ENCODE measurements around the gene PCSK5. TPM values are rescaled to one million over a fixed set of nuclear protein-coding genes. Genes with fewer than 3 reads are reported as not detected.
"Not testable (repeated sequence)": the region's sequence is repeated elsewhere in the genome, so short reads cannot be mapped to it uniquely, and the experiment has no call there.

Gene PCSK5
- total RNA-seq, 1 donor from 2014 or later: 25.5 TPM

DNA sequence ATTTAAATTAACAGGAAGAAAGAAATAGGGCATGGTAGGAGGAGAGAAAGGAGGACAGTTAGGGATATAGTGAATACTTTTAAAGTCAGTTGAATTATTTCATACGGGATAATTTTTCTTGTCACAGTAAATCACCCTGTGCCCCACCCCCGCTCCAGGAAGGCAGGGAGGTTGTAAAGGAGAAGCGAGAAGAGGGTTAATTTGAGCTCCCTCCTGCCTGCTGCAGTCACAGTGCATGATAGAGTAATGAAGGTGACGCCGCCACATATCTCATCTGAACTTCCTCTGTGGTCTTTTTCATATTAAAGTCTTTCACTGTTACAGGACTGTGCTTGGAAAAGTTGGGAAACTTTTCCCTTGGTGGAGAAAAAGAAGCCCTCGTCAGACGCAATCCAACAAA lies 896 bp upstream of the PCSK5 start:
- no peak for DNase-seq (ENCODE audit: extremely low read depth, low read depth, low spot score)

DNA sequence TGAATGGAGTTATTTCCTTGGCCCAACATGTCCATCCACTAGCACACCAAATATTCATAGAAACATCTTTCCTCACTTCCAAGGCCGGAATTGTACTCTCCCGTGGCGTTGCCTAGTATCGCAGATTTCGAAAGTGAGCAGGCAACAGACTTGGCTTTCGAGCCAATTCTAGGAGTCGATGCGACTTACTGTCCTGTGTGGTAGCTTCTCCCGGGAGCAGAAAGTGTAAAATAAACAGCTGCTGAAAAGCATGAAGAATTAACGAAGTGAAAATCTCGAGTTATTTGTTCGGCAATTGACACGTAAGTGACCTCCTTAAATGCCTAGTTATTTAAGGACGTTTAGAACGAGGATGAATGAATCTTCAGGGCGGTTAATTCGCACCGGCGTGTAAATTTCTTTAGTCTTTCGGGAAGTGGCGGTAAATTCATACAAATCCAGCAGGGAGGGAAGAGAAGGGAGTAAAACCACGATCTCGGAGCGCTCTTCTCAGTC lies 449 bp upstream of the PCSK5 start:
- no peak for DNase-seq (ENCODE audit: extremely low read depth, low read depth, low spot score)

DNA sequence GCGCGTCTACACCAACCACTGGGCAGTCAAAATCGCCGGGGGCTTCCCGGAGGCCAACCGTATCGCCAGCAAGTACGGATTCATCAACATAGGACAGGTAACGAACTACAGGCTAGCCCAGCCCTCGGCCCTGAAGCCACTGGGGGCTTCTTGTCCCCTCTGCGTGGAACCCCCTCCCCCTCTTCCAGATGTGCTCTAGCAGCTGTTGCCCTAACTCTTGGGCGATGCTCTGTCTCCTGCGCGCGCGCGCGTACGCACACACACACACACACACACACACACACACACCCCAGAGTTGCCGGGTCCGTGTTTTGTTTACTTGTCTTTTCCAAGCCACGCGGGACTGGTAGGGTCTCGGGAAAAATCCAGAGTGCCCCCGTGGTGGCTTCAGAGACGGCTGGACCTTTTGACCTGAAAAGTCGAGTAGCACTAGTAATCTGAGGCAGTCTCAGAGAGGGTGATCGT lies 836 bp downstream of the PCSK5 start:
- no peak for DNase-seq (ENCODE audit: extremely low read depth, low read depth, low spot score)

DNA sequence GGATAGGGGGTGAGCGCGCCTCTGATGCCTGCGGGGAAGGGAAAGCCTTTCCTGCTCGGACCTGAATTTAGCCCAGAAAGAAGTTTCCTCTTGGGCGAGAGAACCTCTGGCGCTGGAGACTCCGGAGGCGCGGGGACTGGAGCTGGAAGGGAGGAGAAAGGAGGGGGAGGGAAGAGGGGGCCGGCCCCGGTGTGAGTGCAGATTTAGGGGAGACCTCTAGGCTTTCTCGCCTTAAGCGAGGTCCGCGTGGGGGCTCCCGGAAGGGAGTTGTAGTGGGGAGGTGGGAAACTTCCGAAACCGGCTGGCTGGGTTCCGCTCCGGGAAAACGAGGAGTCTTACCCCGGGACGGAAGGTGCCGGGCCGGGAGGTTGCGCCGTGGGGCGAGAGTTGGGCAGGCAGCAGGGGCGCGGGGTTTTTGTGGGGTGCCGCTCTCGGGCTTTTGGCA lies 1.3 kb downstream of the PCSK5 start:
- no peak for DNase-seq (ENCODE audit: extremely low read depth, low read depth, low spot score)

DNA sequence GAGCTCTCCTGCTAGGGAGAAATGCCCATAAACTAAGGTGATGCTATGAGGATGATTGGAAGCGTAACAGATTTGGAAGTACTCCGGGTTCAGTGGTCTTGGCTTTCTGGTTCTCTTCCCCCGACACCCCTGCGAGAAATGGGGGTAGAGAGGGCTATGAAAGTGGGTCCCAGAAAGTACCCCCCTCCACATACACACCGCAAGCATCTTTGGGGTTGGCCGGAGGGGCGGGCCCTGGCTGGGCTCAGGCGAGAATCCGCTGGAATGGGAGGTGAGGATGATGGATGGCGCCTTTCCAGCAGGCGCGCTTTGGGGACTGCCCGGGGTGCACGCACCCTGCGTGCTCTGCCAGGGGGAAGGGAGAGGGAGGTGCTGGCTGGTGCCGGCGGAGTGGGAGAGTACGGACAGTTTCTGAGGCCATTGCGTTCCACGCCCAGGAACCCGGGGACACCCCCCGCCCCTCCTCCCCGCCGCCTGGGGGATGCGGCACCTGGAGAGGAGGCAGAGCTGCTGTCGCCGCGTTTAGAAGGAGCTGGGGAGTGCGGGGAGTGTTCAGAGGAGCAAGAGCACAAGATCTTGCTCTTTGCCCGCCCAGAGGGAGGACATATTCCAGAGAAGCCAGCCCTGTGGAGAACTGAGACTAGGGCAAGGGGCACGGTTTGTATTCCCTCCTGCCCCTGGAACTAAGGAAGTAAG lies 1.9 kb downstream of the PCSK5 start:
- DNase-seq (ENCODE audit: extremely low read depth, low read depth, low spot score): no peak

DNA sequence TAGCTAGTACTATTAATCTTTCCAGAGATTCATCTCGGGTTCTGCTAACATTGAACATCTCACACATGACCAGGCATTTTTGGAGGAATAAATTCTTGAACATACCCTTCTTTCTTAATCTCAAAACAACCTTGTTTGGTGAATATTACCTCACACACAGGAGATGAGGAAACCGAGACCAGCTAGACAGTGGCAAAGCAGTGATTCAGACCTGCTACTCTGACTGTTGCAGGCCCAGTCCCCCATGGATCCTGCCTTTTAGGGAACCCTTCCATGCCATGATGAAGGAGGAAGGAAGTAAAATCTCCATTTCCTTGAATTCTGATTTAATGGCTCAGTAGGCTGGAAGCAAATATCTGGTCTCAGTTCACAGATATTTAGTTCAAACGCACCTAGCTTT lies 2.6 kb downstream of the PCSK5 start:
- no peak for DNase-seq (ENCODE audit: extremely low read depth, low read depth, low spot score)

DNA sequence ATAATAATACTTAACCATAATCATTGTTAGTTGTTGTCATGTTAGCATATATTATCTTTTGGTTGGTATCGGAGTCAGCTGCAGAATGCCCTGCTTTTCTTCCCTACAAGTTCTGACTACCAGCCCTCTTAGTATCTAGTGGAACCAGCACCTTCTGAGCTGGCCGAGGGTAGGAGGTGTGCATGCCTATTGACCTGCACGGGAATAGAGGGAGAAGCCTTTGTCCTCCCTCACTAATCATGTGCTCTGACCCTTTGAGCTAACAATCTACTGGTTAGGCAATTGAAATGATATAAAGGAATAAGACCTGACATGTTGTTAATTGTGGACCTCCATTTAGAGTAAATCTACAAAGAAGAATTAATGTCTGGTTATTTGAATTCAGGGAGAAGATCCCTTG lies 4.1 kb downstream of the PCSK5 start:
- no peak for DNase-seq (ENCODE audit: extremely low read depth, low read depth, low spot score)

DNA sequence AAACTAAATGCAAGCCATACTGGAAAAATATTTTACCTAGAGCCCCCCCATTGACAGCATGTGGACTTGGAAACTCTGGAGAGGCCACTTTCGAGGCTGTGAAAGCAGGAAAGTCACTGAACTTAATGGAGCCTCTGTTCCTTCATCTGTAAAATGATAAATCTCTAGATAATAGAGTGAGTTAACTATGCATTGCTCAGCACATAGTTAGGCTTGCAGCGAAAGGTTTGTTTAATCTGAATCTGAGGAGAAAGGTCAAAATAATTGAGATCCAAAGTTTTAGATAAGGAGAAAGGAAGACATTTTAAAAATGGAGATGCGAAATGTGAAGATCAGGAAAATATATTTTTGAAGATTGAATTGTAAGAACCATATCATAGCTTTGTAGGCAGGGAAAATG lies 4.6 kb downstream of the PCSK5 start:
- DNase-seq (ENCODE audit: extremely low read depth, low read depth, low spot score): no peak

DNA sequence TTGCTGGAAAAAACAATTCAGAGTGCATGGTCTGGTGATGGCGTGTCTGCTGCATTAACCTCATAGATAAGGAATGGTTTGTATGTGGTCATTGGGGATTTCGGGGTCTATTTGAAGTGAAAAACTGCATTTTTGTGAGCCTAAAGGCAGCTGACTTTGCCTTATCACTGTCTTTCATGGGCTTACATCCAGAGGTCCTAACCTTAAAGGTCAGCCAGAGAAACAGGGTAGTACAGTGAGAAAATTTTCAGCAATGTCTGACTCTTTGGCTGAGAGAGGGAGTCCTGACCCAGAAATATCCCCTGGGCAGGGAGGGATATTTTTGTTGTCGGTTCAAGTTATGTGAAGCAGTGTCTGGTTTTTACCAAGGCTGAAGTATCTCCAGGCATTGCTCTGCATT lies 5.7 kb downstream of the PCSK5 start:
- no peak for DNase-seq (ENCODE audit: extremely low read depth, low read depth, low spot score)

DNA sequence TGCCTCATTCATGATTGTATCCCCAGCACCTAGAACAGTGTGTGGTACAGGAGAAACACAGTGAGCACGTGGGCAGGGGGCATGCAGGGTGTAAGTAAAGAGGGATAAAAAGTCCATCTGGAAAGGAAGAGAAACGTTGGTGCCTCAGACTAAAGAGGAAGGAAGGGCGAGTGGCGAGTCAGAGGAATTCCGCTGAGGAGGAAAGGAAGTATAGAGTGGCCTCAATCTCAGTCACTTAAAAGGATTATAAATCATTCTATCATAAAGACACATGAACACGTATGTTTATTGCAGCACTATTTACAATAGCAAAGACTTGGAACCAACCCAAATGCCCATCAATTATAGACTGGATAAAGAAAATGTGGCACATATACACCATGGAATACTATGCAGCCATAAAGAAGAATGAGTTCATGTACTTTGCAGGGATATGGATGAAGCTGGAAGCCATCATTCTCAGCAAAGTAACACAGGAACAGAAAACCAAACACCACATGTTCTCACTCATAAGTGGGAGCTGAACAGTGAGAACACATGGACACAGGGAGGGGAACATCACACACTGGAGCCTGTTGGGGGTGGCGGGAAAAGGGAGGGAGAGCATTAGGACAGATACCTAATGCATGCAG lies 10.5 kb downstream of the PCSK5 start:
- not testable (repeated sequence) for DNase-seq (ENCODE audit: extremely low read depth, low read depth, low spot score)

DNA sequence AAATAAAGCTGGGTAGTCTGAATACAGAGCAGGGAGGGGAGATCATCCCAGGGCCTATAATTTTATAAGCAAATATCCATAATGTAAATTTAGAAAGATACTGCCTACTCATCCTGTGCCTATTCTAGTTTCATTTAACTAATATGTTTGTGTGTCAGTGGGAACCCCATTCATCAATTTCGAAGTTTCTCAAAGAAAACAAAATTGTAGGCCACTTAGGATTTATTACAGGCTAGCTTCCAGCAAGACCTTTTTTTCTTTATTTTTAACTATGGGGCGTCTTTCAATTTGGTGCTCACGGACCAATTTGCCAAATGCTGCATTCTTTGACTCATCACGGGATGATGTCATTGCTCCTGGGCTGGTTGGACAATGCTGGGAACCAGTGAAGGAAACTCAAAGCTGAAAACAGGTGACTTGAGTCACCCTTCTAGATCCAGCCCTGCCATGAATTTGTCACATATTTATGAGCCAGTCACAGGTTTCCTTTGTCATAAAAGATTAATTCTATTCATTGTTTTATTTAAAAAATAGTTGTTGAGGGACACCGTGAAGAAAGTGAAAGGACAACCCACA lies 13.4 kb downstream of the PCSK5 start:
- DNase-seq (ENCODE audit: extremely low read depth, low read depth, low spot score): peak; percentile 92

DNA sequence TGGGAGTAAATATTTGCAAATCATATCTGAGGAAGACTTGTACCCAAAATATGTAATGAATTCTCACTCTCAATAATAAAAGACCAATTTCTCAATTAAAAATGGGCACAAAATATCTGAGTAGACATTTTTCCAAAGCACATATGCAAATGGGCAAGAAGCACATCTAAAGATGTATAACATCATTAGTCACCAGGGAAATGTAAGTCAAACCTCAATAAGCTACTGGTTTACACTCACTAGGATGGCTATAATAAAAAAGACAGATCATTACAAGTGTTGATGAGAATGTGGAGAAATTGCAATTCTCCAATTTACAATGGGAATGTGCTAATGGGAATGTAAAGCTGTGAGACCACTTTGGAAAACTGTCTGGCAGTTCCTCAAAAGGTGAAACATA lies 13.9 kb downstream of the PCSK5 start:
- no peak for DNase-seq (ENCODE audit: extremely low read depth, low read depth, low spot score)

DNA sequence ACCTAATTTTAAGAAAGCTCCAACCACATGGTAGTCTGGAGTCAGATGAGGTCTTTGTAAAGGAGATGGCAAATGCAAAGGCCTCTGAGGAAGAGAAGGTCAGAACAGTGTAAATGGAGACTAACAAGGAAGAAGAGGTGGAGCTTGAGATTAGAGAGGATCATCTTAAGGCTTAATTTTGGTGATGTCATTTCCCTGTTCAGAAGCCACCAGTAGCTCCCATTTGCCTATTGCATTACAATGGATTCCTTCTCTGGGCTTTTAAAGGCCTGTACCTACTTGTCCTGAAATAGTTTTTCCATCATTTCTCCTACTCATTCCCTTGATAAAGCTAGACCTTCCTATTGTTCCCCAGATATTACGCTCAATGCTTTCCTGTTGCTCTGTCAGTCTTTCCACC lies 16.1 kb downstream of the PCSK5 start:
- no peak for DNase-seq (ENCODE audit: extremely low read depth, low read depth, low spot score)

DNA sequence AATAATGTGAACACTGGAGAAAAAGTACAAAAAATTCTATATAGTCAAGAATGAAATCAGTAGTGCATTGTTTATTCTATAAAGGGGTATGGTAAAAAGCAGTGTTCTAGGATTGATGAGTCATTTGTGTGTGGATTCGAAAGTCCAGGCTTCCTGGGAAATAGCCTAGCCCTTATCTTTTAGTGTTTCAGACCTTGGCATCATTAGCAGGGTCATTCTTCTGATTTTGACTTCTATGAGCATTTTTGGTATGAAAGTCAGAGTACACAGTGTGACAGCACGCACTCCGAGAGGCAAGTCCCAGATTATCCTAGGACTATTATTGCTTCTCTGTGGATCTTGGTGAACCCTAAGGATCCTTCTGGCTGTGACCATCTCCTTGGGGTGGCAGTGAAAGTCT lies 16.9 kb downstream of the PCSK5 start:
- no peak for DNase-seq (ENCODE audit: extremely low read depth, low read depth, low spot score)

DNA sequence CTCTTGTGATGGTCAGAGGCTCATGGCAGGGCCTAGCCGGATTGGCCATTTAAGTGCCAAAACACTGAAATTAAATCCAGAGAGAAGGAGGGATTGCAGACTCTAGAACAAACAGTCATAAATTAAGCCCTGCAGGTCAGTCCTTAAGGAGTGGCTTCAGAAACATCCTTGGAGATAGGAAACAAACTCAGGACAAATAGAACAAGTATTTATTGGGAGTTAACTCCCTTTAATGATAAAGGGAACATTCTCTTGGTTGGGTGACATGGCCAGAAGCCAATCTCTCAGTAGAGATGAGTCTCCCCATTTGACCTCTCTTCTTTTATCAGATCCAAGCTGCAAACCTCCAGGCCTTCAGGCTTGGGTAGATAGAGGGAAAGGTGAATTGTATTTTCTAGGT lies 17.4 kb downstream of the PCSK5 start:
- no peak for DNase-seq (ENCODE audit: extremely low read depth, low read depth, low spot score)

DNA sequence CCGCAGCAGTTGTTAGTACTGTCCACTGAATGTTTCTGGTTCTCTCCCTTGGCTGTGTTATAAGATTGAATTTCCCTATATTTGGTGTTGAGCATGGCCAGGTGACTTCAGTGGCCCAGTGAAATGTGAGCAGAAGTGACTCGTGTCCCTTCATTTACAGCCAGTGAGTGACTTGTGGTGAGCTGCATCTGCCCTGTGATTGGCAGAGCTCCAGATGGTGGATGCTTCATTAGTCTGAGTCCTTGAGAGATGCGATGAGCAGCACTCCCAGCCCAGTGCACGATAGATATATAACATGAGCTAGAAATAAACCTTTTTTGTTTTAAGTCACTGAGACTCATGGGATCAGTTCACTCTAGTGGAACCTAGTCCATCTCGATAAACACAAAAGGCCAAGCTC lies 19.3 kb downstream of the PCSK5 start:
- DNase-seq (ENCODE audit: extremely low read depth, low read depth, low spot score): no peak

DNA sequence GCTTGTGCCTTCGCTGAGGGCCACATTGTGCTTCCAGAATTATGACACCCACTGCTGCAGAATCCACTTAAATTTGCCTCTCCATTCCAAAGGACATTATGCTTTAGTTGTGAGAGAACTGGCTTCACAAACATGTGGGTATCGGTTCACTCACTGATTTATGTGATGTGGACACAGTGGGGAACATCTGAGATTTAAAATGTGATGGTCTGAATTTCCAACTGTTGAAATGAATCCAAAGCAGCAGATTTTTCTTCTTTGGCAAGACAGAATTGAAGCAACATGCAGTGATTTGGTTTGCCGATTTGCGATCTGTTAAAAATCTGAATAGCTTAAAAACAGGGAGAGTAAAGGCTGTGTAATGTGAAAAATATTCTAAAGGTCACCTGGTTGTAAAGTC lies 20.3 kb downstream of the PCSK5 start:
- DNase-seq (ENCODE audit: extremely low read depth, low read depth, low spot score): no peak

DNA sequence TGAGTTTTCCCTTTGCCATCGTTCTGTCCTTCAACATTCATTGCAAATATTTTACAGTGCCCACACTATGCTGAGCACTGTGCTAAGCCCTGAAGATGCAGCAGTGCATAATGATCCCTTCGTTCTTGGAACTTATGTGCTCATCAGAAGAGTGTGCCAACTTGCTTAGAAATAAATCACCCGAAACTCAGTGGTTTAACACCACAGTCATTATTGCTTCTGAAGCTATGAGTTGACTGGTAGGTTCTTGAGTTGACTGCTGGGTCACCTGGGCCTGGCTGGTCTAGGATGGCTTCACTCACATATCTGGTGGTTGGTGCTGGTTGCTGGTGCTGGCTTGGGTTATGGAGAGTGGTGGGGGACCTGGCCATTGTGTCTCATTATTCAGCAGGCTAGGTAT lies 20.9 kb downstream of the PCSK5 start:
- DNase-seq (ENCODE audit: extremely low read depth, low read depth, low spot score): no peak

DNA sequence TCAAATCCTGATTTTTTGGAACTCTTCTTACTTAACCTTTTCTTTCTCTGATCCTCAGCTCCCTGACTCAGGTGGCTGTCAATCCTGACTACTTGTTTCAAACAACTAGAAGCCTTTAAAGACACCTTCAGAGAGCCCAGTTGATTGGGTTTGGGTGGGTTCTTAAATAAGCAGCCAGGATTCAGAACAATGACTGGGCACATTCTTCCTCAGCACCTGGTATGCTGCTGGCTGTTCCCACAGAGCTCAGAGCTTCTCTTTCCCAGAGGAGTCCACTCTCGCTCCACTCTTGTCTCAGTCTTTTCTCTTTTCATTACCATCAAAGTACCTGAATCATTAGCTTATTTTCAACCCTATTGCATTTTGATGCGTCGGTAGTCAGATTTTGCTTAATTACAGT lies 22.5 kb downstream of the PCSK5 start:
- DNase-seq (ENCODE audit: extremely low read depth, low read depth, low spot score): no peak

DNA sequence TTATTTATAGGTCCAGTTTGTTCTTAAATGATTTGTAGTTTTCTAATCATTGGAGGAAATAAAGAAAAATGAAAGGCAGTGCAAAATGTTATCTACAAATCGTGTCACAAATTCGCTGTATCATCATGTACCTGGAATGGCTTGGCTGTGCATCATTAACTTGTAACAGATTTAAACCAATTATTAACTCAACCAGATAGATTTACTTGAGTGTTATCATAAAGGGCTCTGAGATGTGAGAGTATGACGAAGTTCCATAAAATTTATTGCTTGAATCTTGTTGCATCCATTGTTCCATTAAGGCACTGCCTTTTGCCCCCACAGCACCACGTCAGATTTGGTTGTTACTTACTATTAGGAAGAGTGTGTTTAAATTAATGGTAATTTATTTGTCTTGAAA lies 23.5 kb downstream of the PCSK5 start:
- DNase-seq (ENCODE audit: extremely low read depth, low read depth, low spot score): no peak

DNA sequence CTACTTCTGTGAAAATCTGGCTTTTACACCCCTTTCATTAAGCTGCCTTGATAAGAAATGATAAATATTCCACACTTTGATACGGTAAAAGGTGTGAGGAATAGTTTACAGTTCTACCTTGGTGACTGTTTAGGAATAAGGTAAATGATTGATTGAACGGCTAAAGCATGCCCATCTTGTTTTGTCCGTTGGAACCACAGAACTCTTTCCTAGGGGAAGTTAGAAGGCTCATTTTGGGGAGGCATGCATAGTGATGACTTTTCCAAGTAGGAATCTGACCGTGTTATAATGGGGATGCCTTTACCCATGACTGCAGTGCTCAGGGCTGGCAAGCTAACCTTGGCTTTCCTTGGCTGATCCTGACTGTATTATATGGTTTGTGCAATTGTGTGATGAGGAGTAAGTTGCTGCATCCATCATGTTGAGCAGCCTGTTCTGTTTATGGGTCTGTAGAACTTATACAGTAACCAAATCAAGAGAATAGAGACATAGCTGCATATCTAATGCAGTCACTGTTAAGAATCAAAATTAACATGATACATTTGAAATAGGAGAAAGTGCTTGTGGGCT lies 24.5 kb downstream of the PCSK5 start:
- DNase-seq (ENCODE audit: extremely low read depth, low read depth, low spot score): no peak

DNA sequence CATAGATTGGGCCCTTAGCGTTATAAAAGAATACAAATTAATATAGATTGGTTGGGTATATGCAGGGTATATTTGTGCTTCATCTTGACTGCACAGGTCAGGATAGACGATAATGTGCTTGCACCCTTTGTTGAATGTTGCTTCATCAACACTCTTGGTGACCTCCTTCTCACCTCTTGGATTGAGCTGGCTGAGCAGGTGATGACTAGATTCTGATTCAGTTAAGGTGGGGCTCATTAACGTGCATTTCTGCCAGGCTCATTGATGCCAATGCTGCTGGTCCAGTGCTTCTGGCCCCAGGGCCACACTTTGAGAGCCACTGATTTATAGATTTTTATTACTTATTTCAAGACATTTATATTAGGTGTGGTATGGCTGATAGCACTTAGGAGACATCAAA lies 27.7 kb downstream of the PCSK5 start:
- DNase-seq (ENCODE audit: extremely low read depth, low read depth, low spot score): no peak

Data from glomerular endothelial cell (primary cell).